Upper lobe of left lung (tissue), 6 donors: ENCODE data around the gene OTUD6A. TPM values are rescaled to one million over a fixed set of nuclear protein-coding genes. Genes with fewer than 3 reads are reported as not detected.

ENCODE experiments used
- ATAC-seq, 2 donors: fragments of 200-7000 bp; cut with Tn5 transposase; one replicate each; pipeline ENCODE4 v1.9.1; 2022; ENCODE audit warnings: mild to moderate bottlenecking in 2 of 2, moderate library complexity in 2 of 2; ENCODE audit not compliant: low FRiP score in 2 of 2
- DNase-seq, 2 donors: peaks; one replicate each; pipeline ENCODE4 v3.0.0-alpha.2; 2019 to 2020
- H3K27ac ChIP-seq, 4 donors: fragments of 200-600 bp; sonication (generic); one replicate each; pipeline ENCODE4 v1.5.1; 2016 to 2019
- H3K27me3 ChIP-seq, 4 donors: fragments of 200-600 bp; sonication (generic); one replicate each; pipeline ENCODE4 v1.5.1; 2017 to 2019
- H3K36me3 ChIP-seq, 4 donors: fragments of 200-600 bp; sonication (generic); one replicate each; pipeline ENCODE4 v1.5.1; 2016 to 2019
- H3K4me1 ChIP-seq, 4 donors: fragments of 200-600 bp; sonication (generic); one replicate each; pipeline ENCODE4 v1.5.1; 2018 to 2019
- H3K4me3 ChIP-seq, 4 donors: fragments of 200-600 bp; sonication (generic); one replicate each; pipeline ENCODE4 v1.5.1; 2017 to 2019; ENCODE audit warnings: mild to moderate bottlenecking in 2 of 4, moderate library complexity in 1 of 4
- H3K9me3 ChIP-seq, 4 donors: fragments of 200-600 bp; sonication (generic); one replicate each; pipeline ENCODE4 v1.5.1; 2018 to 2019
- CTCF ChIP-seq, 6 experiments: fragments of 450-650 bp in 4 of 6; fragments of 200-600 bp in 2 of 6; sonication (generic) in 2 of 6; IDR thresholded peaks; one replicate each; pipeline ENCODE4 v1.5.1; 2016 to 2019; ENCODE audit warnings: antibody characterized with exemption in 6 of 6
- EP300 ChIP-seq, 4 donors: sonication (generic); formaldehyde crosslinking; IDR thresholded peaks; one replicate each; pipeline ENCODE4 v1.5.1; 2017; ENCODE audit warnings: antibody characterized with exemption in 4 of 4, control low read depth in 2 of 4
- POLR2A ChIP-seq, 4 donors: fragments of 450-650 bp; IDR thresholded peaks; one replicate each; pipeline ENCODE4 v1.5.1; 2016 to 2017; ENCODE audit warnings: antibody characterized with exemption in 4 of 4, mild to moderate bottlenecking in 2 of 4
- POLR2AphosphoS5 ChIP-seq, 2 donors: sonication (generic); formaldehyde crosslinking; IDR thresholded peaks; one replicate each; pipeline ENCODE4 v1.5.1; 2017; ENCODE audit warnings: antibody characterized with exemption in 2 of 2
- WGBS, 2 donors: methylation state at CpG; one replicate each; pipeline ENCODE4 v1.1.5; 2017 to 2018; 5-methylcytosine and 5-hydroxymethylcytosine counted together
- total RNA-seq, 6 donors: library from RNA; depleted of rRNA in 4 of 6; stranded (reverse); fragments of >200 nt in 4 of 6; gene quantifications; one replicate each; pipeline versions ENCODE4 v1.1.0 to v1.2.1, GENCODE V29; 2016 to 2021
- donor health status: DM: no; HTN: no; CAD: no; lungs with moderate emphysema.
- donor health status: DM: no; HTN: yes; CAD: no; lungs with severe emphysema.

OTUD6A gene, protein sequence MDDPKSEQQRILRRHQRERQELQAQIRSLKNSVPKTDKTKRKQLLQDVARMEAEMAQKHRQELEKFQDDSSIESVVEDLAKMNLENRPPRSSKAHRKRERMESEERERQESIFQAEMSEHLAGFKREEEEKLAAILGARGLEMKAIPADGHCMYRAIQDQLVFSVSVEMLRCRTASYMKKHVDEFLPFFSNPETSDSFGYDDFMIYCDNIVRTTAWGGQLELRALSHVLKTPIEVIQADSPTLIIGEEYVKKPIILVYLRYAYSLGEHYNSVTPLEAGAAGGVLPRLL
- not detected for total RNA-seq

DNA sequence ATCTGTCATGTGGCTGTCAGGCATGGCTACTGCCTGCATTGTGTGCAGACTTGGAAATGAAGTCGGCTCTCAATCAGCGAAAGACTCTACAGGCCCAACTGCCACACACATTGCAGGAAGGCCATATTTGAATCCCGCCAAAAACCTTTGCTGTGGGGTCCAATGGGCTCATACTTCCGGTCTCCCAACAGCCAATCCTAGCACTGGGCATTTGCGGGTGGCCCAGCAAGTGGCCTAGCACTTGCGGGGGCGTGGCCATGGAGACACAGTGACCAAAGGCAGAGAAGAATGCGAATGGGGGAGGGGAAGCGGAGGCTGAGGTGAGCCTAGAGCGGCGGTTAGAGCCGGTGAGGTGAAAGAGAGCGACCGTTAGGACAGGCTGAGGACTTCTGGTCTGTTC lies at the start of gene OTUD6A:
Gene OTUD6A (plus strand): TSS at position 382 of the 400 bp plus-strand sequence. CDS start 68 bp downstream, outside the sequence.
- WGBS, 2 donors, result 87 to 88% methylated on average over 3 to 14 of the region's 14 CpGs
- H3K27me3 ChIP-seq, result no peaks in the 10 kb centered on the region
- no peaks in the 10 kb centered on the region for H3K9me3 ChIP-seq
- no peaks in the 10 kb centered on the region for H3K36me3 ChIP-seq
- DNase-seq (no peak), ATAC-seq (no peak)
- no peak within 1 kb of the TSS for H3K27ac ChIP-seq
- no peak within 1 kb of the TSS for H3K4me3 ChIP-seq
- H3K4me1 ChIP-seq, result no peaks in the 10 kb centered on the region
- no peak for TF ChIP-seq POLR2A (IDR thresholded peaks at IDR 0.05)
- TF ChIP-seq EP300 (IDR thresholded peaks at IDR 0.05), result no peak
- no peak for TF ChIP-seq CTCF (IDR thresholded peaks at IDR 0.05)

DNA sequence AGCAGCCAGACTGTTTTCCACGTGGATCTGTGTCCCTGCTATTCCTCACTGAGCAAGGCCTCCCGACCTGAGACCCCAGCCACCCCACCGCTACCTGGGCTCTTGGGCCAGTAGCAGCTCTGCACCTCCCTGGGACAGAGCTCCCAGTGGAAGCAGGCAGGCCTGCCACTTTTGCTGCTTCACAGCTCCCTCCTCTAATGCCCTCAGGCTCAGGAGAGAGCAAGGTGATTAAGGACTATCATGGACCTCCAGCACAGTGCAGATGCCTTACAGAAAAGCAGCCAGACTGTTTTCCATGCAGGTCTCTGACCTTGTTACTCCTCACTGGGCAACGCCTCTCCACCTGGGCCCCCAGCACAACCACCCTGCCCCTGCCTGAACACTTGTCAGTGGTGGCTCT lies 49.5 kb upstream of the OTUD6A start:
- WGBS, 2 donors, result 70 to 79% methylated on average over 2 to 4 of the region's 4 CpGs

GRCh38 chrX:70013466-70014381 lies 48.5 kb upstream of the OTUD6A start:
- peak overlapping the region in 1 of 4 donors; percentile 7 for H3K27ac ChIP-seq
- no peak for TF ChIP-seq EP300 (IDR thresholded peaks at IDR 0.05)
- TF ChIP-seq POLR2A (IDR thresholded peaks at IDR 0.05), result no peak
- no peak for TF ChIP-seq CTCF (IDR thresholded peaks at IDR 0.05)
- no peak for TF ChIP-seq POLR2AphosphoS5 (IDR thresholded peaks at IDR 0.05)
- H3K36me3 ChIP-seq, result no peaks in the 10 kb centered on the region
- no peaks in the 10 kb centered on the region for H3K9me3 ChIP-seq
- ATAC-seq, result peak in 1 of 2 donors; percentile 40
- WGBS, 2 donors, result 56 to 64% methylated on average over 2 to 5 of the region's 5 CpGs
- DNase-seq, result no peak
- H3K27me3 ChIP-seq, result no peaks in the 10 kb centered on the region
- no peaks in the 10 kb centered on the region for H3K4me1 ChIP-seq
- no peak overlapping the region for H3K4me3 ChIP-seq

More for the DNA sequence above, 49.5 kb upstream of the OTUD6A start:
- Histone ChIP-seq H3K4me3 (no peak overlapping the region), H3K27ac (no peak overlapping the region), H3K9me3 (no peaks in the 10 kb centered on the region), H3K4me1 (no peaks in the 10 kb centered on the region), H3K36me3 (no peaks in the 10 kb centered on the region), H3K27me3 (no peaks in the 10 kb centered on the region)
- DNase-seq, result no peak
- TF ChIP-seq POLR2A (IDR thresholded peaks at IDR 0.05), result no peak
- TF ChIP-seq EP300 (IDR thresholded peaks at IDR 0.05), result no peak
- no peak for TF ChIP-seq CTCF (IDR thresholded peaks at IDR 0.05)
- no peak for TF ChIP-seq POLR2AphosphoS5 (IDR thresholded peaks at IDR 0.05)
- no peak for ATAC-seq

DNA sequence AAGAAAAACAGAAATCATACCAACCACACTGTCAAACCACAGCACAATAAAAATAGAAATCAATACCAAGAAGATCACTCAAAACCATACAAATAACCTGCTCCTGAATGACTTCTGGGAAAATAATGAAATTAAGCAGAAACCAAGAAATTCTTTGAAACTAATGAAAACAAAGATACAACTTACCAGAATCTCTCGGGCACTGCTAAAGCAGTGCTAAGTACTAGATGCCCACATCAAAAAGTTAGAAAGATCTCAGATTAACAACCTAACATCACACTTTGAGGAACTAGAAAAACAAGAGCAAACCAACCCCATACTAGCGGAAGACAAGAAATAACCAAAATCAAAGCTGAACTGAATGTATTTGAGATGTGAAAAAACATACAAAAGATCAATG lies 45.7 kb upstream of the OTUD6A start:
- ATAC-seq (no peak), DNase-seq (no peak)
- Histone ChIP-seq H3K27ac (no peak overlapping the region), H3K36me3 (no peaks in the 10 kb centered on the region), H3K27me3 (no peaks in the 10 kb centered on the region), H3K9me3 (no peaks in the 10 kb centered on the region), H3K4me1 (no peaks in the 10 kb centered on the region), H3K4me3 (no peak overlapping the region)
- WGBS, 2 donors, result 79 to 94% methylated on average over 2 of the region's 2 CpGs
- TF ChIP-seq CTCF (IDR thresholded peaks at IDR 0.05) (no peak), EP300 (IDR thresholded peaks at IDR 0.05) (no peak), POLR2AphosphoS5 (IDR thresholded peaks at IDR 0.05) (no peak), POLR2A (IDR thresholded peaks at IDR 0.05) (no peak)
